ENCODE measurements around the gene HMX3.

DNA sequence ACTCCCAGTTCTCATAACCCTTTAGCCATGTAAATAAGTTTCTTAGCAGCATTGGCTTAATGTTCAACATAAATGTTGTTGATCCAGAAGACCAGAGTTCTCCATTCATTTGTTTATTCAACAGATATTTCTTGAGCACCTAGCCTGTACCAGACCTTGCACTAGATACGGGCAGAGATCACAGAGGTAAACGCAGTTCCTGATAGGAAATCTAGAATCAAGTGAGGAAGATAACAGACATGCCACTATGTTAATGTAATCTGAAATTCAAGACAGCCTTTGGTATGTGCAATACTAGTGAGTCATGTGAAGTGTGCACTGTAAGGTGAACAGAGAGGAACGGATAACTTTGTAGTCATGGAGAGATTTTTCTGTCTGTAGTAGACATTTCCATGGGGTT lies 21.4 kb downstream of the HMX3 start:
- TF ChIP-seq CTCF (IDR thresholded peaks at IDR 0.05) (no peak), ZFX (IDR thresholded peaks at IDR 0.05; ENCODE audit: borderline replicate concordance) (no peak)
